Liver (tissue), 9 donors: Measurements from ENCODE around the gene AFAP1L2. TPM values are rescaled to one million over a fixed set of nuclear protein-coding genes. Genes with fewer than 3 reads are reported as not detected.

Experiments used
- DNase-seq: peaks from one replicate; pipeline ENCODE4 v3.0.0-alpha.2; 2017; ENCODE audit warnings: low spot score
- H3K27ac ChIP-seq, 2 donors: one replicate each; pipeline ENCODE4 v1.7.0; 2013; ENCODE audit warnings: inconsistent platforms in 2 of 2, low read length in 2 of 2, control low read depth in 1 of 2, low read depth in 1 of 2, mild to moderate bottlenecking in 1 of 2
- H3K27me3 ChIP-seq, 4 donors: one replicate each; pipeline versions ENCODE4 v1.6.1 to v1.7.0; 2013; ENCODE audit warnings: low read length in 3 of 4, inconsistent platforms in 1 of 4, mild to moderate bottlenecking in 1 of 4, moderate library complexity in 1 of 4; ENCODE audit not compliant: control insufficient read depth in 4 of 4, insufficient read depth in 4 of 4
- H3K36me3 ChIP-seq, 4 donors: one replicate each; pipeline versions ENCODE4 v1.6.1 to v1.7.0; 2013; ENCODE audit warnings: low read length in 3 of 4, mild to moderate bottlenecking in 3 of 4, low read depth in 1 of 4, moderate library complexity in 1 of 4; ENCODE audit not compliant: control insufficient read depth in 4 of 4, insufficient read depth in 3 of 4
- H3K4me1 ChIP-seq, 4 donors: one replicate each; pipeline versions ENCODE4 v1.6.1 to v1.7.0; 2013; ENCODE audit warnings: low read length in 3 of 4, mild to moderate bottlenecking in 3 of 4, moderate library complexity in 1 of 4; ENCODE audit not compliant: control insufficient read depth in 4 of 4, insufficient read depth in 4 of 4
- H3K4me3 ChIP-seq, 3 donors: one replicate each; pipeline versions ENCODE4 v1.6.1 to v1.7.0; 2013; ENCODE audit warnings: low read length in 3 of 3, control low read depth in 1 of 3, low read depth in 1 of 3, mild to moderate bottlenecking in 1 of 3
- H3K9ac ChIP-seq, 2 donors: one replicate each; pipeline ENCODE4 v1.7.0; 2013; ENCODE audit warnings: low read length in 2 of 2, mild to moderate bottlenecking in 2 of 2, moderate library complexity in 2 of 2, control low read depth in 1 of 2, low read depth in 1 of 2
- H3K9me3 ChIP-seq, 4 donors: one replicate each; pipeline versions ENCODE4 v1.6.1 to v1.7.0; 2013; ENCODE audit warnings: low read length in 3 of 4; ENCODE audit not compliant: control insufficient read depth in 4 of 4
- FOXA1 ChIP-seq: IDR thresholded peaks from 2 replicates; pipeline ENCODE4 v1.6.1; 2016; ENCODE audit warnings: antibody characterized with exemption
- FOXA2 ChIP-seq: IDR thresholded peaks from 2 replicates; pipeline ENCODE4 v1.6.1; 2016; ENCODE audit warnings: antibody characterized with exemption
- GABPA ChIP-seq, 2 donors: IDR thresholded peaks in 1 of 2; conservative IDR thresholded peaks in 1 of 2; 2 replicates each; pipeline ENCODE4 v1.6.1; 2016; ENCODE audit warnings: antibody characterized with exemption in 2 of 2, mild to moderate bottlenecking in 1 of 2, moderate library complexity in 1 of 2
- HNF4A ChIP-seq, 2 donors: conservative IDR thresholded peaks; 2 replicates each; pipeline ENCODE4 v1.6.1; 2016; ENCODE audit warnings: antibody characterized with exemption in 2 of 2, mild to moderate bottlenecking in 2 of 2
- HNF4G ChIP-seq: IDR thresholded peaks from 2 replicates; pipeline ENCODE4 v1.6.1; 2016; ENCODE audit warnings: antibody characterized with exemption
- JUND ChIP-seq, 2 donors: IDR thresholded peaks; 2 replicates each; pipeline ENCODE4 v1.6.1; 2016; ENCODE audit warnings: antibody characterized with exemption in 2 of 2
- NR2F2 ChIP-seq: IDR thresholded peaks from 2 replicates; pipeline ENCODE4 v1.6.1; 2016; ENCODE audit warnings: antibody characterized with exemption
- RAD21 ChIP-seq, 2 donors: IDR thresholded peaks; 2 replicates each; pipeline ENCODE4 v1.6.1; 2016; ENCODE audit warnings: antibody characterized with exemption in 2 of 2, mild to moderate bottlenecking in 2 of 2
- RXRA ChIP-seq, 2 donors: IDR thresholded peaks; 2 replicates each; pipeline ENCODE4 v1.6.1; 2017 to 2018; ENCODE audit warnings: antibody characterized with exemption in 2 of 2, mild to moderate bottlenecking in 1 of 2
- SP1 ChIP-seq: IDR thresholded peaks from 2 replicates; pipeline ENCODE4 v1.6.1; 2018; ENCODE audit warnings: antibody characterized with exemption, mild to moderate bottlenecking
- TAF1 ChIP-seq: conservative IDR thresholded peaks from 2 replicates; pipeline ENCODE4 v1.6.1; 2016; ENCODE audit warnings: antibody characterized with exemption, mild to moderate bottlenecking
- YY1 ChIP-seq: IDR thresholded peaks from 2 replicates; pipeline ENCODE4 v1.6.1; 2016; ENCODE audit warnings: antibody characterized with exemption, mild to moderate bottlenecking
- WGBS: extraction: QIAGEN DNeasy Blood & Tissue Kit; methylation state at CpG from one replicate; pipeline ENCODE4 v1.1.7; 2013; 5-methylcytosine and 5-hydroxymethylcytosine counted together
- polyA plus RNA-seq, 2 donors: library from polyadenylated mRNA; stranded (reverse) in 1 of 2; unstranded in 1 of 2; fragments of 200-250 nt in 1 of 2; fragments of >200 nt in 1 of 2; fragmentation: Nextera tagmentation in 1 of 2; extraction: Ambion mirVana in 1 of 2; gene quantifications; one replicate each; pipeline versions ENCODE4 v1.2.1 to v1.2.3, GENCODE V29; 2013 to 2015
- total RNA-seq, 2 donors: library from RNA; depleted of rRNA; stranded (reverse); fragments of >200 nt; gene quantifications; one replicate each; pipeline ENCODE4 v1.2.3, GENCODE V29; 2014
- TF ChIP-seq, protein P1 (sequence below): IDR thresholded peaks from 2 replicates; pipeline ENCODE4 v1.6.1; 2016; ENCODE audit warnings: antibody characterized with exemption
- TF ChIP-seq, protein P2 (sequence below): IDR thresholded peaks from 2 replicates; pipeline ENCODE4 v1.6.1; 2016; ENCODE audit warnings: antibody characterized with exemption, mild to moderate bottlenecking
- TF ChIP-seq, protein P3 (sequence below): IDR thresholded peaks from 2 replicates; pipeline ENCODE4 v1.6.1; 2016; ENCODE audit warnings: antibody characterized with exemption
- TF ChIP-seq, protein P4 (sequence below): IDR thresholded peaks from 2 replicates; pipeline ENCODE4 v1.6.1; 2016; ENCODE audit warnings: antibody characterized with exemption
- TF ChIP-seq, protein P5 (sequence below): fragments of 150-350 bp; IDR thresholded peaks from 2 replicates; pipeline ENCODE4 v1.5.1; 2017; ENCODE audit warnings: improper control_type of control experiment, low read depth, low read length; ENCODE audit not compliant: missing input control
- donor health status: healthy.
- donor health status: healthy.
- donor health status: healthy.
- donor health status: healthy.
- donor health status: healthy.

The AFAP1L2 gene
- total and polyA plus RNA-seq, 4 donors: 0.53 to 1.8 (median 1.3) TPM

DNA sequence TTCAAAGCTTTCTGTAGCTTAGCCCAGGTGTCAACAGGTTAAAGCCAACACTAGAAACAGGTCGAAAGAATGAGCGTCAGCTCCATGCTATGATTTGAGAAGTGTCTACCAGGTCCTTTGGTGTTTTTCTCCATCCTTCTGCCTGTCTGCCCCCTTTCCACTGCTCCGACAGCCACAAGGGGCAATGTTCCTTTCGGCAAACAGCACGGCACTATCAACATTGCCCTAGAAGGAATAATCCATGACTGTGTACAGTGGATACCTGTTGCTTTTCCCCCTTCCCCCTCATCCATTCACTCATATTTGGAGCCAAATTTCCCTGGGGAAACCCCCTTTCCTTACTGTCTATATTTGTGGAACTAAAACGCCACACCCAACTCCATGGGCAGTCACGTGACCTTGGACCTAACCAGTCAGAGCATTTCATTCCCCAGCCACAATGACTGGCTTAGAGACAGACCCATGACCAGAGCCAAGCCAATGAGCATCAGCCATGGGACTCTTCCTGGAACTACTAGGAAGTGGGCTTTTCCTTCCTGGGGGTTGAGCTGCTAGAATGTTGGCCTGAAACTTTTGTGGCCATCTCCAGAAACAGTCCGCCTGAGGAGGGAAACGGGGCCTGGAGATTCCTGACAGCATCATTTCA is 51.5 kb downstream of the AFAP1L2 start:
- Histone ChIP-seq H3K4me1 (no peaks in the 10 kb centered on the region), H3K9ac (no peak overlapping the region), H3K4me3 (no peak overlapping the region), H3K36me3 (no peaks in the 10 kb centered on the region), H3K9me3 (no peaks in the 10 kb centered on the region), H3K27ac (no peak overlapping the region), H3K27me3 (no peaks in the 10 kb centered on the region)
- 90% methylated on average over 9 of the region's 9 CpGs for WGBS
- no peak for TF ChIP-seq GABPA (IDR thresholded peaks at IDR 0.05 in 1 of 2, conservative IDR thresholded peaks at IDR 0.05 in 1 of 2)
- no peak for TF ChIP-seq YY1
- TF ChIP-seq, protein P1, sequence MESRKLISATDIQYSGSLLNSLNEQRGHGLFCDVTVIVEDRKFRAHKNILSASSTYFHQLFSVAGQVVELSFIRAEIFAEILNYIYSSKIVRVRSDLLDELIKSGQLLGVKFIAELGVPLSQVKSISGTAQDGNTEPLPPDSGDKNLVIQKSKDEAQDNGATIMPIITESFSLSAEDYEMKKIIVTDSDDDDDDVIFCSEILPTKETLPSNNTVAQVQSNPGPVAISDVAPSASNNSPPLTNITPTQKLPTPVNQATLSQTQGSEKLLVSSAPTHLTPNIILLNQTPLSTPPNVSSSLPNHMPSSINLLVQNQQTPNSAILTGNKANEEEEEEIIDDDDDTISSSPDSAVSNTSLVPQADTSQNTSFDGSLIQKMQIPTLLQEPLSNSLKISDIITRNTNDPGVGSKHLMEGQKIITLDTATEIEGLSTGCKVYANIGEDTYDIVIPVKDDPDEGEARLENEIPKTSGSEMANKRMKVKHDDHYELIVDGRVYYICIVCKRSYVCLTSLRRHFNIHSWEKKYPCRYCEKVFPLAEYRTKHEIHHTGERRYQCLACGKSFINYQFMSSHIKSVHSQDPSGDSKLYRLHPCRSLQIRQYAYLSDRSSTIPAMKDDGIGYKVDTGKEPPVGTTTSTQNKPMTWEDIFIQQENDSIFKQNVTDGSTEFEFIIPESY: no peak
- TF ChIP-seq, protein P2, sequence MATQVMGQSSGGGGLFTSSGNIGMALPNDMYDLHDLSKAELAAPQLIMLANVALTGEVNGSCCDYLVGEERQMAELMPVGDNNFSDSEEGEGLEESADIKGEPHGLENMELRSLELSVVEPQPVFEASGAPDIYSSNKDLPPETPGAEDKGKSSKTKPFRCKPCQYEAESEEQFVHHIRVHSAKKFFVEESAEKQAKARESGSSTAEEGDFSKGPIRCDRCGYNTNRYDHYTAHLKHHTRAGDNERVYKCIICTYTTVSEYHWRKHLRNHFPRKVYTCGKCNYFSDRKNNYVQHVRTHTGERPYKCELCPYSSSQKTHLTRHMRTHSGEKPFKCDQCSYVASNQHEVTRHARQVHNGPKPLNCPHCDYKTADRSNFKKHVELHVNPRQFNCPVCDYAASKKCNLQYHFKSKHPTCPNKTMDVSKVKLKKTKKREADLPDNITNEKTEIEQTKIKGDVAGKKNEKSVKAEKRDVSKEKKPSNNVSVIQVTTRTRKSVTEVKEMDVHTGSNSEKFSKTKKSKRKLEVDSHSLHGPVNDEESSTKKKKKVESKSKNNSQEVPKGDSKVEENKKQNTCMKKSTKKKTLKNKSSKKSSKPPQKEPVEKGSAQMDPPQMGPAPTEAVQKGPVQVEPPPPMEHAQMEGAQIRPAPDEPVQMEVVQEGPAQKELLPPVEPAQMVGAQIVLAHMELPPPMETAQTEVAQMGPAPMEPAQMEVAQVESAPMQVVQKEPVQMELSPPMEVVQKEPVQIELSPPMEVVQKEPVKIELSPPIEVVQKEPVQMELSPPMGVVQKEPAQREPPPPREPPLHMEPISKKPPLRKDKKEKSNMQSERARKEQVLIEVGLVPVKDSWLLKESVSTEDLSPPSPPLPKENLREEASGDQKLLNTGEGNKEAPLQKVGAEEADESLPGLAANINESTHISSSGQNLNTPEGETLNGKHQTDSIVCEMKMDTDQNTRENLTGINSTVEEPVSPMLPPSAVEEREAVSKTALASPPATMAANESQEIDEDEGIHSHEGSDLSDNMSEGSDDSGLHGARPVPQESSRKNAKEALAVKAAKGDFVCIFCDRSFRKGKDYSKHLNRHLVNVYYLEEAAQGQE: no peak
- no peak for TF ChIP-seq TAF1
- no peak for TF ChIP-seq FOXA1
- no peak for TF ChIP-seq SP1
- TF ChIP-seq, protein P3, sequence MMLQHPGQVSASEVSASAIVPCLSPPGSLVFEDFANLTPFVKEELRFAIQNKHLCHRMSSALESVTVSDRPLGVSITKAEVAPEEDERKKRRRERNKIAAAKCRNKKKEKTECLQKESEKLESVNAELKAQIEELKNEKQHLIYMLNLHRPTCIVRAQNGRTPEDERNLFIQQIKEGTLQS: no peak
- no peak for TF ChIP-seq NR2F2
- TF ChIP-seq RXRA (IDR thresholded peaks at IDR 0.05): no peak
- no peak for TF ChIP-seq HNF4G
- no peak for TF ChIP-seq JUND (IDR thresholded peaks at IDR 0.05)
- DNase-seq: no peak

DNA sequence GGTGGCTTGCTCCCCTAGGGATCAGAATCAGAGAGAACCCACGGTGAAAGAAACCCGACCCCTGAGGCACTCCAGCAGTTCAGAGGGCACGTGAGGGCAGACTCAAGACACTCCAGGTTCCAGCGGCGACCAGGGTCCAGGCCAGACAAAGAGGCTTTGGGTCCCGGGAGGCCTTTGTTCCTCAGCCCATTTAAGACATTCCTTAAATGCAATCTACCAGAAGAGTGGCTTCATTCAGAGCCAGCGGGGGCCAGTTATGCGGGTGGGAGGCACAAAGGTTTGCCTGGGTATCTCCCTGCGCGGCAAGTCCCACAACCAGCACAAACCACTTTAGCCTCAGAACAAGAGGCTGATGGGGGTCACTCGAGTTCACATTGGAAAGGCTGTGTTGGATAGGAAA is 53.6 kb downstream of the AFAP1L2 start:
- Histone ChIP-seq H3K4me1 (no peaks in the 10 kb centered on the region), H3K4me3 (no peak overlapping the region), H3K9me3 (no peaks in the 10 kb centered on the region), H3K9ac (no peak overlapping the region), H3K27ac (no peak overlapping the region), H3K27me3 (no peaks in the 10 kb centered on the region), H3K36me3 (no peaks in the 10 kb centered on the region)
- DNase-seq: no peak
- WGBS: 71% methylated on average over 11 of the region's 11 CpGs
- TF ChIP-seq RAD21 (IDR thresholded peaks at IDR 0.05) (no peak), JUND (IDR thresholded peaks at IDR 0.05) (no peak), TAF1 (no peak), FOXA1 (no peak), RXRA (IDR thresholded peaks at IDR 0.05) (no peak), NR2F2 (no peak), YY1 (no peak), FOXA2 (no peak), HNF4G (no peak), GABPA (IDR thresholded peaks at IDR 0.05 in 1 of 2, conservative IDR thresholded peaks at IDR 0.05 in 1 of 2) (no peak), HNF4A (conservative IDR thresholded peaks at IDR 0.05) (no peak)
- TF ChIP-seq, protein P2: no peak
- TF ChIP-seq, protein P4, sequence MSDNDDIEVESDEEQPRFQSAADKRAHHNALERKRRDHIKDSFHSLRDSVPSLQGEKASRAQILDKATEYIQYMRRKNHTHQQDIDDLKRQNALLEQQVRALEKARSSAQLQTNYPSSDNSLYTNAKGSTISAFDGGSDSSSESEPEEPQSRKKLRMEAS: no peak
- TF ChIP-seq, protein P1: no peak
- TF ChIP-seq, protein P5, sequence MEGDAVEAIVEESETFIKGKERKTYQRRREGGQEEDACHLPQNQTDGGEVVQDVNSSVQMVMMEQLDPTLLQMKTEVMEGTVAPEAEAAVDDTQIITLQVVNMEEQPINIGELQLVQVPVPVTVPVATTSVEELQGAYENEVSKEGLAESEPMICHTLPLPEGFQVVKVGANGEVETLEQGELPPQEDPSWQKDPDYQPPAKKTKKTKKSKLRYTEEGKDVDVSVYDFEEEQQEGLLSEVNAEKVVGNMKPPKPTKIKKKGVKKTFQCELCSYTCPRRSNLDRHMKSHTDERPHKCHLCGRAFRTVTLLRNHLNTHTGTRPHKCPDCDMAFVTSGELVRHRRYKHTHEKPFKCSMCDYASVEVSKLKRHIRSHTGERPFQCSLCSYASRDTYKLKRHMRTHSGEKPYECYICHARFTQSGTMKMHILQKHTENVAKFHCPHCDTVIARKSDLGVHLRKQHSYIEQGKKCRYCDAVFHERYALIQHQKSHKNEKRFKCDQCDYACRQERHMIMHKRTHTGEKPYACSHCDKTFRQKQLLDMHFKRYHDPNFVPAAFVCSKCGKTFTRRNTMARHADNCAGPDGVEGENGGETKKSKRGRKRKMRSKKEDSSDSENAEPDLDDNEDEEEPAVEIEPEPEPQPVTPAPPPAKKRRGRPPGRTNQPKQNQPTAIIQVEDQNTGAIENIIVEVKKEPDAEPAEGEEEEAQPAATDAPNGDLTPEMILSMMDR: no peak
- TF ChIP-seq, protein P3: no peak
